ENCODE measurements around the gene PPIF.

DNA sequence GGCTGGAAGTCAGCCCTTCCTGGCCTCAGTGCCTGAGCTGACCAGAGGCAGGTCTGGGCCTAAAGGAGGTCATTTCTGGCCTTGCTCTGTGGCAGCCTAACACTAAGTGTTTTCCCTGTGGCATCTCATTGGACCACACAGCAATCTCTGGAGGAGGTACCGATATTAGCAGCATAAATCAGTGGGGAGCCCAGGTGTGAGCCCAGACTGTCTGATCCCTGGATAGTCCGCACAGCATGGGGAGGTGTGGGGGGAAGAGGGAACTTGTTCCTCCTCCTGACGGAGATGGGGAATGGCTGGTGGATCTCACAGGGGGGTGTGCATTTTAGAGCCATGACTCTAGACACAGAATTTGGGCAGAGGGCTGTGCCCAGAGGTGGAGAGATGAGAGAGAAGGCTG, 11.0 kb upstream of the PPIF start:
- no peak for TF ChIP-seq TAF1 (conservative IDR thresholded peaks at IDR 0.05)
- no peak for TF ChIP-seq JUND (IDR thresholded peaks at IDR 0.05)
- TF ChIP-seq, protein P1, sequence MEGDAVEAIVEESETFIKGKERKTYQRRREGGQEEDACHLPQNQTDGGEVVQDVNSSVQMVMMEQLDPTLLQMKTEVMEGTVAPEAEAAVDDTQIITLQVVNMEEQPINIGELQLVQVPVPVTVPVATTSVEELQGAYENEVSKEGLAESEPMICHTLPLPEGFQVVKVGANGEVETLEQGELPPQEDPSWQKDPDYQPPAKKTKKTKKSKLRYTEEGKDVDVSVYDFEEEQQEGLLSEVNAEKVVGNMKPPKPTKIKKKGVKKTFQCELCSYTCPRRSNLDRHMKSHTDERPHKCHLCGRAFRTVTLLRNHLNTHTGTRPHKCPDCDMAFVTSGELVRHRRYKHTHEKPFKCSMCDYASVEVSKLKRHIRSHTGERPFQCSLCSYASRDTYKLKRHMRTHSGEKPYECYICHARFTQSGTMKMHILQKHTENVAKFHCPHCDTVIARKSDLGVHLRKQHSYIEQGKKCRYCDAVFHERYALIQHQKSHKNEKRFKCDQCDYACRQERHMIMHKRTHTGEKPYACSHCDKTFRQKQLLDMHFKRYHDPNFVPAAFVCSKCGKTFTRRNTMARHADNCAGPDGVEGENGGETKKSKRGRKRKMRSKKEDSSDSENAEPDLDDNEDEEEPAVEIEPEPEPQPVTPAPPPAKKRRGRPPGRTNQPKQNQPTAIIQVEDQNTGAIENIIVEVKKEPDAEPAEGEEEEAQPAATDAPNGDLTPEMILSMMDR (IDR thresholded peaks at IDR 0.05; ENCODE audit: low read depth, low read length, missing input control) = no peak
- TF ChIP-seq, protein P2, sequence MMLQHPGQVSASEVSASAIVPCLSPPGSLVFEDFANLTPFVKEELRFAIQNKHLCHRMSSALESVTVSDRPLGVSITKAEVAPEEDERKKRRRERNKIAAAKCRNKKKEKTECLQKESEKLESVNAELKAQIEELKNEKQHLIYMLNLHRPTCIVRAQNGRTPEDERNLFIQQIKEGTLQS (IDR thresholded peaks at IDR 0.05) = no peak
- TF ChIP-seq, protein P3, sequence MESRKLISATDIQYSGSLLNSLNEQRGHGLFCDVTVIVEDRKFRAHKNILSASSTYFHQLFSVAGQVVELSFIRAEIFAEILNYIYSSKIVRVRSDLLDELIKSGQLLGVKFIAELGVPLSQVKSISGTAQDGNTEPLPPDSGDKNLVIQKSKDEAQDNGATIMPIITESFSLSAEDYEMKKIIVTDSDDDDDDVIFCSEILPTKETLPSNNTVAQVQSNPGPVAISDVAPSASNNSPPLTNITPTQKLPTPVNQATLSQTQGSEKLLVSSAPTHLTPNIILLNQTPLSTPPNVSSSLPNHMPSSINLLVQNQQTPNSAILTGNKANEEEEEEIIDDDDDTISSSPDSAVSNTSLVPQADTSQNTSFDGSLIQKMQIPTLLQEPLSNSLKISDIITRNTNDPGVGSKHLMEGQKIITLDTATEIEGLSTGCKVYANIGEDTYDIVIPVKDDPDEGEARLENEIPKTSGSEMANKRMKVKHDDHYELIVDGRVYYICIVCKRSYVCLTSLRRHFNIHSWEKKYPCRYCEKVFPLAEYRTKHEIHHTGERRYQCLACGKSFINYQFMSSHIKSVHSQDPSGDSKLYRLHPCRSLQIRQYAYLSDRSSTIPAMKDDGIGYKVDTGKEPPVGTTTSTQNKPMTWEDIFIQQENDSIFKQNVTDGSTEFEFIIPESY (IDR thresholded peaks at IDR 0.05) = no peak
- TF ChIP-seq SP1 (IDR thresholded peaks at IDR 0.05) = no peak
- TF ChIP-seq FOXA1 (IDR thresholded peaks at IDR 0.05) = no peak
- TF ChIP-seq RAD21 (IDR thresholded peaks at IDR 0.05) = no peak
